ENCODE measurements around the gene GYS2.

DNA sequence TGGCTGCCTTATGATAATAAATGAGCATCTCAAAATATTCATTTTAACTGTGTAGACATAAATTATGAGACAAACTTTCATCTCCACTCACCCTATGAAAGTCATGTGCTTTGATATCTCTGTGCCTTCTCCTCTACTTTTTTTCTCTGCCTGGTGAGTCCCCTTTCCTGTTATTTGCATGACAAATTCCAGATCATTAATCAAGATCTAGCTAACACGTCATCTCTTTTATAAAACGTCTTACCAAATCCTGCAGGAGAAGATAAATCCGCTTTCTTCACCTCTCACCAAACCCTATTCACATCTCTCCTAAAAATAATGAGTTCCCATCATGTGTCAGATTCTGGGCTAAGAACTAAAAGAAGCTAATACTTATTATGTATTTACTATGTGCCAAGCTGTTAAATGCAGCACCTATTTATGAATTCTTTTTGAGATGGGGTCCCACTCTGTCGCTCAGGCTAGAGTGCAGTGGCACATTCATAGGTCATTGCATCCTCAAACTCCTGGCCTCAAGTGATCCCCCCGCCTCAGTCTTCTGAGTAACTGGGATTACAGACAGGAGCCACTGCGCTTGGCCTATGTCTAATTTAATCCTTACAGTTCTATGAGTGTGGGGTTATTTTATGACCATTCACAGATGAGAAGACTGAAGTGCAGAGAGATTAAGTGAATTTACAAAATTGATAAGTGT is 51.9 kb downstream of the GYS2 start:
- TF ChIP-seq POLR2A (IDR thresholded peaks at IDR 0.05; ENCODE audit: low read depth, low read length) (no peak), FOS (IDR thresholded peaks at IDR 0.05; ENCODE audit: low read depth, low read length) (no peak)

Measured in IMR-90 (cell line).